GM20431 (cell line): ENCODE data around the gene NIT2.
"Not testable (repeated sequence)": the region's sequence is repeated elsewhere in the genome, so short reads cannot be mapped to it uniquely, and the experiment has no call there.

ENCODE experiments used
- in situ Hi-C: fragments of 300-500 bp; cut with MseI, MboI; formaldehyde crosslinking; loops from one replicate; pipeline ENCODE4 v1.15.0; 2020; ENCODE audit warnings: low sequenced_read_pairs; ENCODE audit not compliant: unreplicated experiment

Gene NIT2

GRCh38 chr3:100334488-100335351, at the start of gene NIT2:
Gene NIT2 (plus strand): TSS chr3:100334757. CDS start chr3:100334792, 35 bp downstream.
- in situ Hi-C loops = no loop called here

GRCh38 chr3:100288288-100288894, 46.2 kb upstream of the NIT2 start:
- in situ Hi-C loops = no loop called here

- in situ Hi-C loops = no loop called here
Observed at GRCh38 chr3:100289339-100289738, 45.2 kb upstream of the NIT2 start.

GRCh38 chr3:100295089-100295488, 39.5 kb upstream of the NIT2 start:
- in situ Hi-C loops = no loop called here

GRCh38 chr3:100297784-100298183, 36.8 kb upstream of the NIT2 start:
- in situ Hi-C loops = no loop called here

- in situ Hi-C loops = no loop called here
Observed at GRCh38 chr3:100299016-100299415, 35.5 kb upstream of the NIT2 start.

GRCh38 chr3:100306695-100307094, 27.9 kb upstream of the NIT2 start:
- in situ Hi-C loops = loop anchor here (25.0 kb wide), 1 partner anchor 281 kb away; no protein-coding TSS in a partner anchor

GRCh38 chr3:100310355-100310965, 24.1 kb upstream of the NIT2 start:
- in situ Hi-C loops = loop anchor here (25.0 kb wide), 1 partner anchor 277 kb away; no protein-coding TSS in a partner anchor

- in situ Hi-C loops = loop anchor here (25.0 kb wide), 1 partner anchor 276 kb away; no protein-coding TSS in a partner anchor
Observed at GRCh38 chr3:100311011-100311410, 23.5 kb upstream of the NIT2 start.

- in situ Hi-C loops = loop anchor here (25.0 kb wide), 1 partner anchor 271 kb away; no protein-coding TSS in a partner anchor
Observed at GRCh38 chr3:100316641-100317069, 17.9 kb upstream of the NIT2 start.

GRCh38 chr3:100317912-100318311, 16.6 kb upstream of the NIT2 start:
- in situ Hi-C loops = loop anchor here (25.0 kb wide), 1 partner anchor 269 kb away; no protein-coding TSS in a partner anchor

GRCh38 chr3:100319951-100320350, 14.6 kb upstream of the NIT2 start:
- in situ Hi-C loops = loop anchor here (25.0 kb wide), 1 partner anchor 267 kb away; no protein-coding TSS in a partner anchor

GRCh38 chr3:100324044-100324443, 10.5 kb upstream of the NIT2 start:
- in situ Hi-C loops = loop anchor here (25.0 kb wide), 1 partner anchor 263 kb away; no protein-coding TSS in a partner anchor

- in situ Hi-C loops = no loop called here
Observed at GRCh38 chr3:100325827-100326226, 8.7 kb upstream of the NIT2 start.

GRCh38 chr3:100327377-100327776, 7.2 kb upstream of the NIT2 start:
- in situ Hi-C loops = not testable (repeated sequence)

- in situ Hi-C loops = no loop called here
Observed at GRCh38 chr3:100329800-100330489, 4.6 kb upstream of the NIT2 start.

GRCh38 chr3:100330651-100331050, 3.9 kb upstream of the NIT2 start:
- in situ Hi-C loops = no loop called here

- in situ Hi-C loops = no loop called here
Observed at GRCh38 chr3:100331660-100332059, 2.9 kb upstream of the NIT2 start.

GRCh38 chr3:100333051-100333450, 1.5 kb upstream of the NIT2 start:
- in situ Hi-C loops = no loop called here

- in situ Hi-C loops = no loop called here
Observed at GRCh38 chr3:100333970-100334487, 528 bp upstream of the NIT2 start.
